ENCODE results near the gene CASZ1.

The CASZ1 gene

DNA sequence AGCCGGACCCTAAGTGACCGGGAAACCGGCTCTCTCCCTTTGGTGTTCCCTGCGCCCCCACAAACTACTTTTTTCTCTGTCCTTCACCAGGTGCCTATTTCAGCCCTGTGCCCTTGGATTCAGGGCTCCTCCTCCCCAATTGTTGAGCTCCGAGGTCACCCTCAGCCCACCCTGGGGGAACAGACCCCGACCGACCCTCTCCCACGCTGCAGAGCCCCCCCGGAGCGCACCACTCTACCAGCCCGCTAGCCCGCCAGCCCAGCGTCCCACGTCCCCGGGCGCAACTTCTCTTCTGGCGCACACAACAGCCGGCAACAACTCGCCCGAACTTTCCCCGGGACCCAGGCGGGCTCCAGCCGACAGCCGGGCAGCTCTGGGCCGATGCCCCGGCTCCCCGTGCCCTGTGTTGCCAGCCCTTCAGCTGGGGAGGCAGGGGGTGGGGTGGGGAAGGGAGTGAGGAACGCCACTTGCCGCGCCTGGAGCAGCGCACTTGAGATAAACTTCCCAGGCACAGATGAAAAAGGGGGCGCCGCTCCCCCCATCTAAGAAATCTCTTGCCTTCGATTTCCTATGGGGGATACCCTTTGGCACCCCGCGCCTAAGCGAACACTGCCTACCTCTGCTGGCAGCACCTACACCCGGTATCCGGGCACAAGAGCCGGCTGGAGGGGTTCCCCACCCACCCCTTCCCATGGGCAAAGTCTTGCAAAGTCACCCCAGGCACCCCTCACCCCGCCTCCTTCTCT, 997 bp downstream of the CASZ1 start:
- no peak for DNase-seq

DNA sequence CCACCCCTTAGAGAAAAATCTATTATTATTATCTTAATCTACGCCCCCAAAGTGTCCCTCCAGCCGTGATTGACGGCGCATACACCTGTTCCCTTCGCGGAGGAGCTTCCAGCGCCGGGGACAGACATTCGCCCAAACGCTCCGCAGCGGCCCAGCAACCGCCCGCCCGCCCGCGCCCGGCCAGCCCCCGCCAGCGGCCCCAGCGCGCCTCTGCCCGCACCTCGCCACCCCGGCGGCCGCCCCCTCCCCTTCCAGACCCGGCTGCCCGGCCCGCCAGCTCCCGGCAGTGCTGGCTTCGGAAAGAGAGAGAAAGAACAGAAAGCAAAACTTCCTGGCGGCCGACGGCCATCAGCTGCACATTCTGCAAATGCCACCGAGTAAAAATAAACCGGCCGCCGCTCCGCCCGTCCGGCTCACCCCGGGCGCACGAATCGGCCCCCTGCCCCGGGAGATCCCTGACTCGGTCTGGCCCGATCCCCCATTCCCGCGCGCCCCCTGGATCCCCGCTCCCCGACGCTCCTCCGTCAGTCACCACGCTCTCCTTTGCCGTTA, 1.6 kb downstream of the CASZ1 start:
- DNase-seq, result no peak

DNA sequence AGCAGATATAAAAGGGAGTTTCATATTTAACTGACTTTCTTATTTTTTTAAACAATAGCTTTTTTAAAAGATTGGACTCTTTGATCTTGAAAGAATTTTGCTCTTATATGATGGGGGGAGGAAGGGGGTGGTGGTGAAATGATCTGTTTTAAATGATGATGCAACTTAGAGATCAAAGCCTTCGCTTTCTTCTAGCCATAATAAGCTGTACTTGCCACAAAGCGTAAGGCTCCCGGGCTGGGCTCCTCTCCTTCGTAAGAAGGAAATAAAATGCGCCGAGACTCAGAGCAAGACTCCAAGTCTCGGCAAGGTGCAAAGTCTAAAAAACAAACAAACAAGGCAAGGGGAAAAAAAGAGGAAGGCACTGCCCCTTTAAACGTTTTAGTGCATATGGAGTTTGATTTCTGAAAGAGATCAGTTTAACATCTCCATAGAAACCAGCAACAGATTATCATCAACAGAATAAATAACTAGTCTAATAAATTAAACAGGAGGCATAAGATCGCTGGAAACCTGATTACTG, 3.3 kb downstream of the CASZ1 start:
- DNase-seq, result no peak

DNA sequence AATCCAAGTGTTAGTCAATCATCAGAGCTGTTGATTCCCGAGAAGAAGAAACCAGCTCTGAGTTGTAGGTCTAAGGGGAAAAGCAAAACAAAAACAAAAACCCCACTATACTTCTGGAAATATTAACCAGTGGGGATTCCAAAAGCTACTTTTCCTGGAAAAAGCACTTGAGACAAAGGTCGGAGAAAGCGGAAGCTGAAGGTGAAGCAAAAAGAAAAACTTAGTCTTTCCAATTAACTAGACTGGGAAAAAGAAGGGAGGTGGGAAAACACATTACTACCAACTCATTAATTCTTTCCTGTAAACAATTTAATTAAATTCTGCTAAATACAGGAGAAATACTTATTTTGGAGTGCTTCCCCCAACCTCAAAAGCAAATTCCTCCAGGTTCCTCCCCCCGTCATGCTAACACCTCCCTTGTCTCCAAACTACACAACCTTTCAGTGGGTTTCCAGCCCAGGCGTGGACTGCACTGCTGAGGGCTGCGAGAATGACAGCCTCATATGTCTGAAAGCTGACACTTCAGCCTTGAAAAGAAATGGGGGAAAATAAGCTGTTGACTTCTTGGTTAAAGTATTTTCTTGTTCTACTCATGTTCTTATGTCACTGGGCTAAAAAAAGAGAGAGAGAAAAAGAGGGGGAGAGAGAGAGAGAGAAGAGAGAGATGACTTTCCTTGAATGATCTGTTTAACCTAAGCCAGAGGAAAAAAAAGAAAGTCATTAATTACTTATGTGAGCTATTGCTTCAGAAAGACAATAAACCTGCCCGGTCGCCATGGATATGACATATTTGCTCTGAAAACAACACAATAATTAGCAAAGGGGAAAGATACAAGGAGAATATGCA, 5.1 kb downstream of the CASZ1 start:
- no peak for DNase-seq

DNA sequence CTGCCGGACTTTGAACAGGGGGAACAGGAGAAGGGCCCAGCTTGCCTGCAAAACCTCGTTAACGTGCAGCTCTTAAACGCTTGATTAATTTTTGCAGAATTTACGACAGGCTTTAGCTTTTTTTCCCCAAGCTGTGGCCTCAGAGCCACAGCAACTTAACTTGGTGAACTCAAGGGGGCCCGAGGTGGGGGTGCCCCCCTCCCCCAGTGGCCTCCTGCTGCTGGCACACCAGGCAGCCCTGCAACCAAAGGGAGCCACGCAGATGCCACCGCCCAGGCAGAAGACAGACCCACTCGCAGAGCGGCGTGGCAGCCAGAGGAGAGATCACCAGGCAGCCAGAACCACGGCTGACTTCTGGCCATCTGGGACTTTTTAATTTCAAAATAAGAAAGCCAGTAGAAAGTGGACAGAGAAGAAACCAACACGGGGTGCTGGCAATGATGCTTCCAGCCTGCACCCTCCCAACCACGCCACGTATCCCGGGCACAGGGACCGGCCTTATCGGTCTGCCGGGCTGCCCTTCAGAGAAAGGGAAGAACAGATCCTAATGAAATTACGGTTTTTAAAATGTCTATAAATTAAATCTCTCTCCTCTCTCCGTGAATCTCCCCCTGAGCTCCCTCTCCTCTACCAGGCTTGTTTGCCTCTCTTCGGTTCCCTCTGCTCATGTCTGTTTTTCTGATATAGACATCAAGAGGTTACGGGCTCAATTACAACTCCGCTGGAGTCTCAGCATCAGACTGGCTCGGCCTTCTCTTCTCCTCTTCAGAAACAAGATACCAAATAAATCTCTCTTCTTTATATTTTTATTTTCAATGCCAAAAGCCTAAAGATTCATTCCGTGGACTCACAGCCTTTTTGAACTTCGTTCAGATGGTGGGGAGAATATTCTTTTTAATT, 6.4 kb downstream of the CASZ1 start:
- DNase-seq, result no peak

DNA sequence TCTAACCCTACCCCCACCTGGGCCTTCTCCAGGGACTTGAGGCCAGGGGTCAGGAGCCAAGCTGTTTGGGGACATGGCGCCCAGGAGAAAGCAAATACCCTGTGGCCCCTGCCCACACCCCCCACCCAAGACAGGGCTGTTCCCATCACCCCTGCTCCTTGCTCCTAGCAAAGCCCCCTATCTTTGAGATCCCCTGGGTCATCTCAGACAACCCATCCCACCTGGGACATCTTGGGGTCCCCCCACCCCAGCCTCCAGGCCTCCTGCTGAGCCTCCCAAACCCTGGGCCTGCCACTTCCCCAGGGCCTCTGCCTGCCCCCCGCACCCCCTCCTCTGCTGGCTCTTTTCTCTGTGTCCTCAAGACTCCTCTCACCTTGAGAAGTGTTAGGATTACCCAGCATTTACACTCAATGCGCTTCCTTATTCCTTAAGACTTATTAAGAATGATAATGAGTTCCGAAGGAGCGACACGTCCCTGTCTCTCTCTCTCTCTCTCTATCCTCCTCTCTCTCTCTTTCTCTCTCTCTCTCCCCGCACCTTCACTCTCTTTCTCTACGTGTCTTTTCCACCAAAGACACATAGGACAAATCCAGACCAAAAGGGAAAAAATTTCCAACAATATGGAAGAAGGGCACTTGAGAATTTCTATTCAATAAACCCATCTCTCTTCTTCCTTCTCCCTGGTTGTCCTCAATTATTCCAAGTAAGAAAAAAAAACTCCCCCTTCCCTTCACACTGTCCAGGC, 7.2 kb downstream of the CASZ1 start:
- no peak for DNase-seq

DNA sequence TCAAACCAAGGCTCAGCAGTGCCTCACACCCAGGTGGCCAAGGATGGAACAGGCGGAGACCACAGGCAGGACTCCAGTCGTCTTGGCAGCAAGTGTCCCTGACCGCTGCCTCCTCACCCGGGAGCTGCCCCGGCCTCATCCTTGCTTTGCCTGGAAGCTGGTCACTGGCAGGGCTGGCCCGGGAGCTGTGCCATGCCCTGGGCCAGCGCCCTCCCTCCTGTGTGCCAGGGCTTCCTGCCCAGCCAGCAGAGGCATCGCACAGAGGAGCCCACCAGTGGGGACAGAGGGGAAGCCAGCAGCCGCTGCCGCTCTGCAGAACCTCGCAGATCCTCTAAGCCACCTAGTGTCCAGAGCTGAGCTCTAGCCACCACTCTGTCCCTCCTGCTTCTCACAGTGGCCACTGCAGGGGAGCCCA, 7.8 kb downstream of the CASZ1 start:
- DNase-seq, result no peak

DNA sequence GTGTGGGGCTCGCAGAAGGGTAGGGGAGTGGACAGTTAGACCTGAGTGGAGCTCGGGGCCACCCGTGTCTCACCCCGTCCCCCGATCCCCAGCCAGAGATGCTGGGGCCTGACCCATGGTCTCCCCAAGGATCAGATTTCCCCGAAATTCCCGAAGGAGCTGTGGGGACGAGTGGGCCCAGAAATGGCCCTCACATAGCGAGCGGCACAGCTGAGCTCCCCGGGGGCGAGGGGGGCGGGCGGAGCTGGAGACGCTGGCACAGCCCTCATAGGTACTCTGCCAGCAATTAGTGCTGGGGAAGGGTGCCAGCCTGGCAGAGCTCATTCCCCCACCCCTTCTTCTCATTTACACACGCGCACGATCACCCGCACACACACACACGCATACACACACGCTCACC, 9.2 kb downstream of the CASZ1 start:
- DNase-seq, result no peak

DNA sequence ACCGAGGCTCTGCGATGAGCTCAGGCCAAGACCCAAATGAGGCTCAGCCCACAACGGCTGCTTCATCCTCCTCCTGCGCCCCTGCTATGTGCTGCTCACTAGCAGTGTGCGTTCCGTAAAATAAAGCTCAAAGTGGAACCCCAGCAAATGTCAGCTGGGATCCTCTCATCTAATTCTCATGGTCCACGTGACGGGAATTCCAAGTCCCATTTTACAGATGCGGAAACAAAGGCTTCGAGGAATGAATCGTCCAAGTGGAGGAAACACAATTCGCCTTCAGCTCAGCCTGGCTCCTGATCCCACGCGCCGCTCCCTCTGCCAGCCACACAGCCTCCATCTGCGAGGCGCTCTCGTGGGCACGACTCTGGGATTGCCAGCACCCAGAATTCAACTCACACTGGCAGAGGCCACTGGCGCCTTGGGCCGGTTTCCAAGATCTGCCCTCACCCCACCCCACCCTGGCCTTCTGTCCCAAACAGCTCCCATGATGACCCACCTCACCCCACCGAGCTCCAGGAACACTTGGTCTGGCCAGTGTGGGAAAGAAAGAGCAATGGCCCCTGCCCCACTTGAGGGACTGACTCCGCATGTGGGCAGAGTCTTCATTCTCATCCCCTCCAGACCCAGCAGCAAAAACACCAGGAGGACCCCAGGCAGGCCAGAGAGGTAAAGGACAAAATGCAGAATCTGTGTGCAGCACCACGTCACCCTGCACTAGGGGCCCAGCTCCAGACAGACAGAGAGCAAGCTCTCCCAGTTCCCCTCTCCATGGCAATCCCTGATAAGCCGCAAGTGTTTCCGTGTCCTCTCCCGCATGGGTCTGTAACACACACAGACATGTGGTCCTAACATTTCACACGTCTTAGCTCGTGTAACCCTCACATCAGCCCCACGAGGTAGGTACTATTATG, 10.5 kb downstream of the CASZ1 start:
- no peak for DNase-seq

DNA sequence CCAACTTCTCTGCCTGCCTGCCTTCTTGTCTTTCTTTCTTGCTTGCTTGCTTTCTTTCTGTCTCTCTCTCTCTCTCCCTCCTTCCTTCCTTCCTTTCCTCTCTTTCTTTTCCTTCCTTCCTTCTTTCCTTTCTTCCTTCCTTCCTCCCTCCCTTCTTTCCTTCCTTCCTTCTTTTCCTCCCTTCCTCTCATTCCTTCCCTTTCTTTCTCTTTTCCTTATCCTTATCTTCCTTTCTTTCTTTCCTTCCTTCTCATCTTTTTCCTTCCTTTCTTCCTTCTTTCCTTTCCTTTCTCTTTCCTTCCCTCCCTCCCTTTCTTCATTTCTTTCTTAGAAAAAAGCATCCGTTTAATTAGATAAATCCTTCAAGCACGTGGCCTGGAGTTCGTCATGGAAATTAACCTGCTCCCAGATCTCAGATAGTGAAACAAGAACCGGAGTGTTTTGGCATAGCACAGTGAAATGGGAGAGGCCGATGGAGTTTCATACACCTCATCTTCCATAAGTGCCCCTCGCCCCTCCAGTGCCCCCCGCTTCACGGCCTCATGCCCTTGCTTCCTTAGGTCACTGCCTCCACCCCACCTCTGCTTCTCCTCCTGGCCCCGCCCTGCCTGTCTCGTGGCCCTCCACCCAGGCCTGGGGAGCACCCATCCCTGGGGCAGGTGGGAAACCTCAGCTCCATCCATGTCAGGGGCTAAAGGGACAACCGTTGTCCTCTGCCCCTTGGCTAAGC, 11.3 kb downstream of the CASZ1 start:
- DNase-seq, result no peak

DNA sequence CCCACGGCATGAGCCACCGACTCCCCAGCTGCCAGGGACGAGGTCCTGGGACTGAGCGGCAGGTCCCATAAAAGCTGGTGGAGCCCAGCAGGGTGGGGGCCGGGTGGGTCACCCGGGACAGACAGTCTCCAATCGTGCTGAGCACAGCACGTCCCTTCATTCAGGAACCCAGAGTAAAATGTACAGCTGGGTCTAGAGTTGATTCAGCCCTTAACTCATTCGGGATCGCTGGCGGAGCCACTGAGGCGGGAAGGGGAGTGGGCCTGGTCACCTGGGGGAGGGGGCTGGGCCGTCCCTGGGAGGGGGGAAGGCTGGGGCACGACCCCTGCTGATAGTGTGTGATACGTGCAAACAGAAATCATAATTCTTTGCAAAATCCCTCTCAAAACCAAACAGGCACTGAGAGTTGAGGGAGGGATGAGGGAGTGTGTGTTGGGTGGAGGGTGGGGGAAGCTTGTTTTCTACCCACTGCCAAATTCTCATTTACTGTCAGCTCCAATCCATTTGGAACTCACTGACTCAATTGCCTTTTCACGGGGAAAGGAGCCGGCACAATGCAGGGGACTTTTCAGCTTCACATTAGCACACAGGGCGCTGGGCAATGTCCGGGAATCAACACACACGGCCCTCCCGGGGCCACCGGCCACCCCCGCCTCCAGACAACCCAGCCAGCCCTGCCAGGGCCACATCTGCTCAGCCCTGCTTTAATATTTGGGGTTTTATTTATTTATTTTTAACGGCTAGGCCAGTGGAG, 13.8 kb downstream of the CASZ1 start:
- no peak for DNase-seq

DNA sequence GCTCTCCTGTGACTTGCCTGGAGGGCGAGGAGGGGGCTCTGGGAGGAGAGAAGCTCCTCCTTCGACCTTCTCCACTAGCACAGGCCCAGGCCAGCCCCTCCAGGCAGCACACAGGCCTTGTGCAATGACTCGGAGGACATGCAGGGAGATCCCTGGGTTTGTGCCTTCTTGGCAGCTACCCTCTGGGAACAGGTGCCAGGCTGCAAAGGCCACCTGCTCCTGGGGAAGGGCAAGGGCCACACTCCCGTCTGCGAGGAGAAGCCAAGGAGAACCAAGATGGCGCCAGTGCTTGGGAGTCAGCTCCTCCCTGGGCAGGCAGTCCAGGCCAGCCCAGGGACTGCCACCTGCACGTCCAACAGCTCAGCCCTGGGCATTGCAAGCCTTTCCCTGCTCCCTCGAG, 15.3 kb downstream of the CASZ1 start:
- DNase-seq, result no peak

DNA sequence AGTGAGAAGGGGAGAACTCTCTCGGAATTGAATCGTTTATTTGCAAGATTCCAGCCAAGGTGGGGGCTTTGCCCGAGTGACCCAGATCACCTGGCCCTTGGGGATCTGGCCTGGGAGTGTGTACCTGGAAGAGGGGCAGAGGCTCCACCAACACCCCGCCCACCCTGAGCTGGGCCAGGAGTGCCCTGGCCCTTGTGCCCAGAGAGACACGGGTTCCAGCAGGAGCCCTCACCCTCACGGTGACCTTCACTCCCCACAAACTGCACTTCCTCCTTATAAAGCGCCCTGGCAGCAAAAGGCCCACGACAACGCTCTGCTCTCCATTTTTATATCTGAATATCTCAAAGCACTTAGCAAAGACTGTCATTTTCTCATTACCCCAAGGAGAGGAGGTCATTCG, 16.6 kb downstream of the CASZ1 start:
- DNase-seq, result no peak

DNA sequence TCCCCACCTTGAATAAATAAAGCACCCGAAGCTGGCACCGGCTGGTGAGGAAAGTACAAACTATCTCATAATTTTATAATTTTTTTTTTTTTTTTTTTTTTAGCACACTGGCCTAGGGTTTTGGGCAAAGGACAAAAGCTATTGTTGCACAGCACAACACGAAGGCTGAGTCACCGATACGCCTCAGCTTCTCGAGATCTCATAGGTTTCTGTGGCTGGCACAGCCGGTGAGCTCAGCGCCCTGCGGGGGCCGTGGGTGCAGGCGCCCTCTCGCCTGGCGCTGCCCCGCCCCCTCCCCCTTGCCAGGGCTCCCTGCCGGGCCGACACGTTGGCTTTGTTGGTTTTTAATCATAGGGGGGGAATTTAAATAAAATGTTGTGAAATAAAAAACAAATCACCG, 17.2 kb downstream of the CASZ1 start:
- no peak for DNase-seq

DNA sequence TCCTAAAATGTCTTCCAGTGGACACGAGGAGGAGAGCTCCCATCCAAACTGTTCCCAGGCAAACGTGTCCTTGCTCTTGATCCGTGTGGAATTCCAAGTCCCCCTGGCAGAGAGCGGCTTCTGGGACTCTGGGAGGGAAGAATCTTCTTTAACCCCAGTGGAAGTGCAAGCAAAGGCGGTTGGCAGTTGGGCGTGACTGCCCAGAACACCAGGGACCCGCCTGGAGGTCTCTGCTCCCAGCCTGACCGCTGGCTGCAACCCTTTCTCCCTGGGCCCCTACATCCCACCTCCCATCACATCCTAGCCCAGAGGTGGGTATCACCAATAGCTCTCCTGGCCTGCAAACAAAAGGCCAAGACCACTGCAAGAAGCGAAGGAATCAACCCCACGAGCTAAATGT, 17.8 kb downstream of the CASZ1 start:
- no peak for DNase-seq

DNA sequence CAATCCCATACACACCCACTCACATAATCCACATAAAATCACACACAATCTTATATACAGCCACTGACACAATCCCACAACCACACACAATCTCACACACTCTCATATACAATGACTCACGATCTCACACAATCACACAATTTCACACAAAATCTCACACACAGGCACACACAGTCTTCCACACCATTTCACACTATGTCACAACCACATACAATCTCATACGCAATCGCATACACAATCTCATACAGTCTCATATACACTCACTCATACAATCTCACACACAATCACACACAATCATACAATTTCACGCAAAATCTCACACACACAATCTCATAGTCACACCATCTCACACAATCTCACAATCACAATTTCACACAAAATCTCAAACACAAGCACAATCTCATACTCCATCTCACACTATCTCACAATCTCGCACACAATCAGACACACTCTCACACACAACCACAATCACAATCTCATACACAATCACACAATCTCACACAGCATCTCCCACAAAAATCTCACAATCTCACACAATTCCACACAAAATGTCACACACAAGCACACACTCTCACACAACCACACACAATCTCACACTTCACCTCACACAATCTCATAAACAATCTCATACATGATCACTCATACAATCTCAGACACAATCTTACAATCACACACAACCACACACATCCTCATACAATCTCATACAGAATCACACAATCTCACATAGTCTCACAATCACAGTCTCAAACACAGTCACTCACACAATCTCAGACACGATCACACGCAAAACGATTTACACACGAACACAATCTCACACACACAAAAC, 18.5 kb downstream of the CASZ1 start:
- DNase-seq, result no peak

DNA sequence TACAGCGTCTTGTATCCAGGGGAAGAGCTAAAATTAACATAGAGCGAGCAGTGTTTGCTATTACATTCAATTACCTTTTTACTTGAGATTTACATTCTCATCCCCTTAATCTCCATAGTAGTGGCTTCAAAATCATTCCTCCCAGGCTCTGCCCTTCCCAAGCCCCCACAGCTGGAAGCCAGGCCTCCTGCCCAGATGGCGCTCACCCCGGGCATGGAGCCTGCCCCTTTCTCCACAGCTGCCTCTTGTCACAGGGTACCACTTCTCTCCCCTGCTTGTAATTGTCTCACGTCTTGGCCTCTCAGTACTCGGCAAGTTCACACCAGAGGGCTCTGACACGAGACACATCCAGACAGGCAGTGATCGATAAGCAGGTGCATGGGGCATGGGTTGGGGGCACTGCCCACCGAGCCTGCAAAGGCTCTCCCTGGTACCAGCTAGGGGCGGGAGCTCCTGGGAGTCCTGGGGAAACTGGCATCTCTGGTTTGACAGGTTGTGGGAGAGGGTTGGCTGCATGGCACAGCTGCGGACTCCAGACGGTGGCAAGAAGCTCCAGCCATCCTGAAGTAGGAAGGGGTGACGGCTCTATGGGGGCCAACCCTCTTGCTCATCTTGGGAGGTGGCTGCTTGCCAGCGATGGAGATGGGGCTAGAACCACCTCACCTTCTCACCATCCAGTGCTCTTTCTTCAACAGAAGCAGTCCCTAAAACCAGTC, 20.1 kb downstream of the CASZ1 start:
- DNase-seq, result no peak

DNA sequence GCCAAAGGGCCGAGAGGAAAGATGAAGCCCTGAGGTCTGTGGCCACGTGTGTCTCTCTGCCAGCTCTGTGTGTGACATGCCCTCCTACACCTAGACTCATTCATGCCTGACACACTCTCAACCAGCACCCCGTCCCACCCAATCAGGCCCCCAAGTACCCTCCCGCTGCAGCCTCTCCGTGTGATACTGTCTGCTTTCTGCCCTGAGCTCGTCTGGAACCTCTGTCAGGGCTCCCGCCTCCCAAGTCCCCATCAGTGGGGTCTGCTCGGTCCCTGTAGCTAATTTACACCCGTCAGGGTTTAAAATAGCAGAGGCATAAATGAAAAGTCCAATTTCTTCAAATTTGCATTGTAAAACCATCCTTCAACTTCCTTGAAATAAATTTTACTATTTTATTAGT, 20.7 kb downstream of the CASZ1 start:
- no peak for DNase-seq
